ENCODE measurements around the gene GALK2.

GALK2 gene

GRCh38 chr15:49215768-49216739 is 46.0 kb downstream of the GALK2 start:
- in situ Hi-C loops (cut with MboI; ENCODE audit: low sequenced_read_pairs), result no loop called here
- DNase-seq (ENCODE audit: low spot score in 2 of 2), result no peak
- Histone ChIP-seq H3K4me3 (no peak overlapping the region), H3K27me3 (ENCODE audit: low read depth) (no peaks in the 10 kb centered on the region), H3K9me3 (no peaks in the 10 kb centered on the region), H3K36me3 (replicated peaks) (peaks cover 17% of the 10 kb centered on the region), H3K4me1 (peaks cover 10% of the 10 kb centered on the region)

- no peak overlapping the region for H3K4me3 ChIP-seq
- no peaks in the 10 kb centered on the region for H3K27me3 ChIP-seq (ENCODE audit: low read depth)
- in situ Hi-C loops (cut with MboI; ENCODE audit: low sequenced_read_pairs), result no loop called here
- peaks cover 9% of the 10 kb centered on the region for H3K4me1 ChIP-seq
- DNase-seq (ENCODE audit: low spot score in 2 of 2), result peak in 1 of 2 experiments; percentile 70
- H3K9me3 ChIP-seq, result no peaks in the 10 kb centered on the region
- H3K36me3 ChIP-seq (replicated peaks), result peaks cover 7% of the 10 kb centered on the region
Observed at GRCh38 chr15:49223536-49224274, 53.7 kb downstream of the GALK2 start.

DNA sequence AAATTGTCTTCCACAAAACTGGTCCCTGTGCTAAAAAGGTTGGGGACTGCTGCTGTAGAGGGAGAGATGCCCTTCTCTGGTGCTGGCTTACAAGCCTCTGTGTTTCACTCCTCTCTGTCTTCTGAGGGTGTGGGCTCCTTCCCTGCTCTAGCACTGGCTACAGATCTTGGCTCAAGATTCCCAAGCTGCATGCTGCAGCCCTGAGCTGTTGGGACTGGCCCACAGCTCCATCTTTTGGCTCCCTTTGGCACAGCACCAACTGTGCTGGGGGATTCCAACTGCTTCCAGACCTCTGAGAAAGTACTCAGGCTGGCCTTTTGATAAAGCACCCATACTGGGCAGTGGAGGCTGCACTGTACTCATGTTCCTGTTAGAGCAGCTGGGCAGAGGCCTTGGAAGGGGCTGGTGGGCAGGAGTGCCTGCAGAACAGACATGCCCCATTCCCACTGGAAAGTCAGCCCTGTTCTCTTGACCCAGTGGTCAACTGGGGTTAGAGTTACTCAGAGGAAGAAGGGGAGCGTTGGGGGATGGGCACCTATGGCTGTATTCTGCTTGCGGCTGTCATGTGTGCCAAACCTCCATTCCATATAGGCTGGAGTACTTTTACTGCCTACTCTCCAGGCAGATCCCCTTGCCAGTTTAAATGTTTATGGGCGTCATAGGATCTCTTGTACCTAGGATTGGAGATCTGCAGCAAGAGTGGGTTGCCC is 55.7 kb downstream of the GALK2 start:
- H3K36me3 ChIP-seq (replicated peaks), result no peaks in the 10 kb centered on the region
- no peaks in the 10 kb centered on the region for H3K9me3 ChIP-seq
- peak; percentile 24 to 75 for DNase-seq (ENCODE audit: low spot score in 2 of 2)
- H3K4me3 ChIP-seq, result no peak overlapping the region
- H3K27me3 ChIP-seq (ENCODE audit: low read depth), result no peaks in the 10 kb centered on the region
- peaks cover 9% of the 10 kb centered on the region for H3K4me1 ChIP-seq
- in situ Hi-C loops (cut with MboI; ENCODE audit: low sequenced_read_pairs), result no loop called here

DNA sequence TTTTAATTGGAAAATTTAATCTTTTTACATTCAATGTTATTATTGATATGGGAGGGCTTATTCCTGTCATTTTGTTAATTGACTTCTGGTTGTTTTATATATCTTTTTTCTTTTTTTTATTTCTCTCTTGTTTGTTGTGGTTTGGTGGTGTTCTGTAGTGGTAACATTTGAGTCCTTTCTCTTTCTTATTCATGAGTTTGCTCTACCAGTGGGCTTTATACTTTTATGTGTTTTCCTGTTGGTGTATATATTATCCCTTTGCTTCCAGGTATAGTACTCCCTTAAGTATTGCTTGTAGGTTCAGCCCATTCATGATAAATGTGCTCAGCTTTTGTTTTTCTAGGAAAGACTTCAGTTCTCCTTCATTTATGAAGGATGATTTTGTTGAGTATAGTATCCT is 57.6 kb downstream of the GALK2 start:
- no peaks in the 10 kb centered on the region for H3K9me3 ChIP-seq
- no peak for DNase-seq (ENCODE audit: low spot score in 2 of 2)
- in situ Hi-C loops (cut with MboI; ENCODE audit: low sequenced_read_pairs), result no loop called here
- H3K4me3 ChIP-seq, result no peak overlapping the region
- H3K27me3 ChIP-seq (ENCODE audit: low read depth), result no peaks in the 10 kb centered on the region
- peaks cover 24% of the 10 kb centered on the region for H3K4me1 ChIP-seq
- peaks cover 3% of the 10 kb centered on the region; the same call in 1 of the 2 replicates for H3K36me3 ChIP-seq (replicated peaks)

DNA sequence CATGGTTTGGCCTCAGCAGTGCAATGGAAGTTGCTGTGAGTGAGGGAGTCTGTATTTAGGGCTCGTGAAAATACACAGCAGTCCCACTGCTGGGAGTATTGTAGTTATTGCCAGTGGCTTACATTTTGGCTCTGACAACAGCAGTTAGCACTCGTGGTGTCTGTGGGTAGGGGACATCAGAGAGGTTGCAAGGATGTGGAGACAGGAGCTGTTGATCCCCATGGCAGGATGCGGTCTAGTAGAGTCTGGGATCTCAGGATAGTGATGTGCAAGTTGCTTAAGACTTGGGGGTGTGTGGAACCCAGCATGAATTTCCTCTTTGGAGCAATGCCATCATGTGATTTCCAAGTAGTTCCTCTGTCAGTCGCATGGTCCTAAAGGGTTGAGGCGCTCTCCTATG is 59.9 kb downstream of the GALK2 start:
- in situ Hi-C loops (cut with MboI; ENCODE audit: low sequenced_read_pairs), result loop anchor here (10.0 kb wide), 1 partner anchor 915 kb away; no protein-coding TSS in a partner anchor
- Histone ChIP-seq H3K27me3 (ENCODE audit: low read depth) (no peaks in the 10 kb centered on the region), H3K4me1 (peaks cover 17% of the 10 kb centered on the region), H3K9me3 (no peaks in the 10 kb centered on the region), H3K36me3 (replicated peaks) (peaks cover 3% of the 10 kb centered on the region; the same call in 1 of the 2 replicates), H3K4me3 (no peak overlapping the region)
- no peak for DNase-seq (ENCODE audit: low spot score in 2 of 2)

- Histone ChIP-seq H3K27me3 (ENCODE audit: low read depth) (no peaks in the 10 kb centered on the region), H3K4me1 (peaks cover 17% of the 10 kb centered on the region), H3K36me3 (replicated peaks) (peaks cover 3% of the 10 kb centered on the region; the same call in 1 of the 2 replicates), H3K9me3 (no peaks in the 10 kb centered on the region), H3K4me3 (no peak overlapping the region)
- in situ Hi-C loops (cut with MboI; ENCODE audit: low sequenced_read_pairs), result loop anchor here (10.0 kb wide), 1 partner anchor 912 kb away; no protein-coding TSS in a partner anchor
- peak in 1 of 2 experiments; percentile 42 for DNase-seq (ENCODE audit: low spot score in 2 of 2)
Observed at GRCh38 chr15:49232236-49232806, 62.3 kb downstream of the GALK2 start.

DNA sequence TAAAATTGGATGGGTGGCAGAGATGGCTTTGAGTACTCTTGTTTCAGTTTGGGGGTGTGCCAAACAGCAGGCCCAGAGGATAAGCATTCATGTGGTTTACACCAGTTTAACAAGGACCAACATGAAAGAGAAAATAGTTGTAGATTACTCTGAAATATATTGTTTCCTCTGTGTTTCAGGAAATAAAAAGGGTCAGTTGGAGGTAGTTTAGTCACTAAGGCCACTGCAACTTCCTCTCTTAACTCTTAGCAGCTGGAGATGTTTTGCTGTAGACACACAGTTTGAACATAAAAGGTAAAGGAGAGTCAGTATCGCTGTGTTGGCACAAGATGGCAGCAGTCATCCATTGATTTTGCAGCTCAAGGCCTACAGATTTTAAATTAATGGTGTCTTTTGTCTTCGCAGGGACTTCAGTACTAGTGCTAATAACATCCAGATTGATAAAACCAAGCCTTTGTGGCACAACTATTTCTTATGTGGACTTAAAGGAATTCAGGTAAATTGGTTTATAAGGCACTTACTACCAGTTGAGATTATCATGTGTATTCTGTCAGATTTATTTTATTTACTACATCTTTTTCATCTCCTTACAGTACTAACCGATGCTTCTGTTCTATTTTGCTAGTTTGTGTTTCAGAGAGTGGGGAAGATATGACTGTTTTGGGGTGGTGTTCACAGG is 65.5 kb downstream of the GALK2 start:
- peak; percentile 62 to 65 for DNase-seq (ENCODE audit: low spot score in 2 of 2)
- H3K27me3 ChIP-seq (ENCODE audit: low read depth), result no peaks in the 10 kb centered on the region
- no peak overlapping the region for H3K4me3 ChIP-seq
- in situ Hi-C loops (cut with MboI; ENCODE audit: low sequenced_read_pairs), result loop anchor here (10.0 kb wide), 1 partner anchor 909 kb away; no protein-coding TSS in a partner anchor
- peaks cover 9% of the 10 kb centered on the region for H3K36me3 ChIP-seq (replicated peaks)
- no peaks in the 10 kb centered on the region for H3K9me3 ChIP-seq
- peaks cover 17% of the 10 kb centered on the region for H3K4me1 ChIP-seq

DNA sequence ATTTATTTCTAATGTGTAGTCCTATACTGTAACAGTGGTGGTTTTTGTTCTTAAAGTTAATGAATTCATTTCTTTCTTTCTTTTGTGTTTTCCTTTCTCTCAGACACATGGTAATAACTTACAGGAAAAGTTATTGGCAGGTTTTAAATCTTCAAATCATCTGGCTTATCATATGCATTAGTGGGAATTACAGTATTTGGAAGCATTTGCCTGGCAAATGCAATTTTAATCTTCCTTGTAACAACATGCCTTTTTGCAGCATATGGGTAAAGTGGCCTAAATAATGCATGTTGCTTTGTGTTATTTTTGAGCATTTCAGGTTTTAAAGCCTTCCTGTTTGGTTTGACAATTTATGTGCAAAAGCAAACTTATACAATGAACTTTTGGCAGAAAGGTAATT is 66.8 kb downstream of the GALK2 start:
- in situ Hi-C loops (cut with MboI; ENCODE audit: low sequenced_read_pairs), result loop anchor here (10.0 kb wide), 1 partner anchor 908 kb away; no protein-coding TSS in a partner anchor
- no peak for DNase-seq (ENCODE audit: low spot score in 2 of 2)
- Histone ChIP-seq H3K36me3 (replicated peaks) (peaks cover 6% of the 10 kb centered on the region), H3K27me3 (ENCODE audit: low read depth) (no peaks in the 10 kb centered on the region), H3K9me3 (no peaks in the 10 kb centered on the region), H3K4me1 (peaks cover 10% of the 10 kb centered on the region), H3K4me3 (no peak overlapping the region)

- in situ Hi-C loops (cut with MboI; ENCODE audit: low sequenced_read_pairs), result loop anchor here (10.0 kb wide), 1 partner anchor 906 kb away; no protein-coding TSS in a partner anchor
- Histone ChIP-seq H3K36me3 (replicated peaks) (peaks cover 9% of the 10 kb centered on the region), H3K27me3 (ENCODE audit: low read depth) (no peaks in the 10 kb centered on the region), H3K4me3 (no peak overlapping the region), H3K9me3 (no peaks in the 10 kb centered on the region), H3K4me1 (no peaks in the 10 kb centered on the region)
- no peak for DNase-seq (ENCODE audit: low spot score in 2 of 2)
Observed at GRCh38 chr15:49238342-49238741, 68.3 kb downstream of the GALK2 start.

DNA sequence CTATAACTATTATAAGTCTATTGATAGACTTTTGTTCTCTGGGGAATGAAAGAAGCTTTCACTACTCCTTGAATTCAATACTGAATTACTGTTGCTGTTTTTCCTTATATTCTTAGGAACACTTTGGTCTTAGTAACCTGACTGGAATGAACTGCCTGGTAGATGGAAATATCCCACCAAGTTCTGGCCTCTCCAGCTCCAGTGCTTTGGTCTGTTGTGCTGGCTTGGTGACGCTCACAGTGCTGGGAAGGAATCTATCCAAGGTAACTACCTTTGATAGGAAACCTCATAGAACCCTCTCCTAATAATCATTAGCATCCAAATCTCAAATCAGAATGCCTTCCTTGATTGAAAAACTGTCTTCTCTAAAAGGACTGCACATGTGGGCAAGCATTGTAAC is 69.1 kb downstream of the GALK2 start:
- peaks cover 9% of the 10 kb centered on the region for H3K36me3 ChIP-seq (replicated peaks)
- H3K4me3 ChIP-seq, result no peak overlapping the region
- H3K27me3 ChIP-seq (ENCODE audit: low read depth), result no peaks in the 10 kb centered on the region
- no peak for DNase-seq (ENCODE audit: low spot score in 2 of 2)
- H3K4me1 ChIP-seq, result no peaks in the 10 kb centered on the region
- in situ Hi-C loops (cut with MboI; ENCODE audit: low sequenced_read_pairs), result loop anchor here (10.0 kb wide), 1 partner anchor 906 kb away; no protein-coding TSS in a partner anchor
- no peaks in the 10 kb centered on the region for H3K9me3 ChIP-seq

- in situ Hi-C loops (cut with MboI; ENCODE audit: low sequenced_read_pairs), result no loop called here
- Histone ChIP-seq H3K27me3 (ENCODE audit: low read depth) (no peaks in the 10 kb centered on the region), H3K4me3 (no peak overlapping the region), H3K36me3 (replicated peaks) (peaks cover 9% of the 10 kb centered on the region), H3K4me1 (no peaks in the 10 kb centered on the region; the same call in 1 of the 2 replicates), H3K9me3 (no peaks in the 10 kb centered on the region)
- no peak for DNase-seq (ENCODE audit: low spot score in 2 of 2)
Observed at GRCh38 chr15:49242820-49243219, 72.8 kb downstream of the GALK2 start.

DNA sequence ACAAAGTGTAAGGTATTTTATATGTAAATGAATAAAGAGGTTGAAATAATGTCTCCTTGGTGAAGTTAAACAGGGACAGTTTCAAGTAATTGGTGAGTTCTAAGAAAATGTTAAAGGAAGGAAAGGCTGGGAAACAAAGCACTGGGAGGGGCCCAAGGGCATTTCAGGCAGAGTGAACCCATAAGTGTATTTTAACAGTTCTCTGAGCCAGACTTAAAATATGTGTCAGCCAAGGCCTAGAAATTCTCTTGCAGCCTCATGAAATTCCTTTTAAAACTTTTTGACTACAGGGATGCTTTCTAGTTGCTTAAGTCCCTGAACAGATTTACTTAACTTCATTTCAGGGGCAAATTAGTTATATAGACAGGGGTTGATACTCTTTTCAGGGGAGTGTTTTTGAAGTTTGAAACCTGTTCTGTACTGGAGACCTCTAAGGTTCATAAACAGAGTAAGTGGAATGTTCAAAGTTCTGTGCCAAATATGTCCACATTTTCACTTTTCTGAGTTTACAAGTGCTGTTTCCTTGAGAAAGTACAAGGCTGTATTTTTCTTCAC is 77.6 kb downstream of the GALK2 start:
- H3K9me3 ChIP-seq, result no peaks in the 10 kb centered on the region
- DNase-seq (ENCODE audit: low spot score in 2 of 2), result no peak
- peaks cover 4% of the 10 kb centered on the region; the same call in 1 of the 2 replicates for H3K4me1 ChIP-seq
- no peaks in the 10 kb centered on the region for H3K27me3 ChIP-seq (ENCODE audit: low read depth)
- H3K4me3 ChIP-seq, result no peak overlapping the region
- in situ Hi-C loops (cut with MboI; ENCODE audit: low sequenced_read_pairs), result no loop called here
- H3K36me3 ChIP-seq (replicated peaks), result peaks cover 7% of the 10 kb centered on the region; the same call in 1 of the 2 replicates
